GM12875 (cell line): ENCODE results near the gene SH3GL1.

Source experiments
- H3K4me3 ChIP-seq: one replicate; pipeline ENCODE4 v1.5.1; 2011; ENCODE audit warnings: low read depth, low read length, control low read depth
- CTCF ChIP-seq: IDR thresholded peaks from 2 replicates; pipeline ENCODE4 v1.5.1; 2011; ENCODE audit warnings: low read depth, mild to moderate bottlenecking, control low read depth, inconsistent platforms, low read length, moderate library complexity, borderline replicate concordance; ENCODE audit not compliant: insufficient read depth

SH3GL1 gene

GRCh38 chr19:4360081-4360569 is 40.2 kb downstream of the SH3GL1 start:
- no peak overlapping the region for H3K4me3 ChIP-seq
- no peak for TF ChIP-seq CTCF

- no peak for TF ChIP-seq CTCF
These were observed 40.7 kb downstream of the SH3GL1 start for GRCh38 chr19:4359627-4360000.

GRCh38 chr19:4358709-4359626 is 41.4 kb downstream of the SH3GL1 start:
- TF ChIP-seq CTCF, result no peak
- H3K4me3 ChIP-seq, result no peak overlapping the region

More at GRCh38 chr19:4359627-4360000, 40.7 kb downstream of the SH3GL1 start:
- H3K4me3 ChIP-seq, result no peak overlapping the region

- TF ChIP-seq CTCF, result no peak
- no peak overlapping the region for H3K4me3 ChIP-seq
These were observed 42.4 kb downstream of the SH3GL1 start for GRCh38 chr19:4357921-4358326.

GRCh38 chr19:4357095-4357797 is 43.1 kb downstream of the SH3GL1 start:
- TF ChIP-seq CTCF, result no peak
- H3K4me3 ChIP-seq, result no peak overlapping the region

- no peak for TF ChIP-seq CTCF
- H3K4me3 ChIP-seq, result no peak overlapping the region
These were observed 45.5 kb downstream of the SH3GL1 start for GRCh38 chr19:4354897-4355296.
